Astrocyte of the spinal cord (primary cell): ENCODE data around the gene GARIN5B.
"Not testable (repeated sequence)": the region's sequence is repeated elsewhere in the genome, so short reads cannot be mapped to it uniquely, and the experiment has no call there.

Experiments used
- DNase-seq: peaks from one replicate; pipeline ENCODE4 v3.0.0; 2011; ENCODE audit warnings: low read depth, low spot score
- H3K4me3 ChIP-seq: 2 replicates; pipeline ENCODE4 v1.5.1; 2011; ENCODE audit warnings: low read depth, mild to moderate bottlenecking, low read length, moderate library complexity
- in situ Hi-C: cut with HindIII; loops from 2 replicates; pipeline ENCODE4 v1.10.0; 2017; ENCODE audit warnings: low sequenced_read_pairs
- TF ChIP-seq, protein P1 (sequence below): IDR thresholded peaks from 2 replicates; pipeline ENCODE4 v1.5.1; 2012; ENCODE audit warnings: low read depth, mild to moderate bottlenecking, low read length, inconsistent platforms

GARIN5B gene

DNA sequence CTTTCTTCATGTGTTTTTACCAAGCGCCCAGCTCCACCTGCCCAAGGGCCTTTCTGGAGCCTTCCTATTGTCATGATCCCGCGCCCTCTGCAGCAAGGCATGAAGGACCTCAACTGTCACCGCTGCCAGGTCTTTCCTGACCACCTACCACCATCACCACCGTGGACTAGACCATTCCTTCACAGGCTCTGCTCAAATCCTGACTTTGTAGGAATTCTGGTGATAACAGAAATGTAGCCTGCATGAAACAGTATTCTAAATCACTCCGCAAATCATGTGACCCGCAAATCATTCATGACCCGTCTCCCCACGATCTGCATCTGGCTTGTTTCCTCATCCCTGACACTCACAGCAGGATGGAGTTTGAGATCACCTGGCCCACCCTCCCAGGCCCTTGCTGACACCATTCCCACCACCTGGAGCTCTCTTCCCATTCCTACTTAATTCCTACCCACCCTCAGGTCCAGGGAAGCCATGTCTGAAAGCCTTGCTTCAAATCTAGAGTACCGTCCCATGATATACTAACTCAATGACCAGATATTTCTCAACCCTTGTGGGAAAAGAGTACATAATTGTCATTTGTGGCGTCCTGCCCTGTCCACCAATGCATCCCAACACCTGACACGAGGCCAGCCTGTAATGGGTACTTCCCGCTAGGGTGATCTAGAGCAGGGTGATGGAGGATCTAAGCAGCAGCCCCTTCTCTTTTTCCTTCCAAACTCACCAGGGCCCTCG, 43.2 kb upstream of the GARIN5B start:
- H3K4me3 ChIP-seq: peak overlapping the region; percentile 80
- no peak for DNase-seq
- in situ Hi-C loops: no loop called here
- TF ChIP-seq, protein P1, sequence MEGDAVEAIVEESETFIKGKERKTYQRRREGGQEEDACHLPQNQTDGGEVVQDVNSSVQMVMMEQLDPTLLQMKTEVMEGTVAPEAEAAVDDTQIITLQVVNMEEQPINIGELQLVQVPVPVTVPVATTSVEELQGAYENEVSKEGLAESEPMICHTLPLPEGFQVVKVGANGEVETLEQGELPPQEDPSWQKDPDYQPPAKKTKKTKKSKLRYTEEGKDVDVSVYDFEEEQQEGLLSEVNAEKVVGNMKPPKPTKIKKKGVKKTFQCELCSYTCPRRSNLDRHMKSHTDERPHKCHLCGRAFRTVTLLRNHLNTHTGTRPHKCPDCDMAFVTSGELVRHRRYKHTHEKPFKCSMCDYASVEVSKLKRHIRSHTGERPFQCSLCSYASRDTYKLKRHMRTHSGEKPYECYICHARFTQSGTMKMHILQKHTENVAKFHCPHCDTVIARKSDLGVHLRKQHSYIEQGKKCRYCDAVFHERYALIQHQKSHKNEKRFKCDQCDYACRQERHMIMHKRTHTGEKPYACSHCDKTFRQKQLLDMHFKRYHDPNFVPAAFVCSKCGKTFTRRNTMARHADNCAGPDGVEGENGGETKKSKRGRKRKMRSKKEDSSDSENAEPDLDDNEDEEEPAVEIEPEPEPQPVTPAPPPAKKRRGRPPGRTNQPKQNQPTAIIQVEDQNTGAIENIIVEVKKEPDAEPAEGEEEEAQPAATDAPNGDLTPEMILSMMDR: no peak

DNA sequence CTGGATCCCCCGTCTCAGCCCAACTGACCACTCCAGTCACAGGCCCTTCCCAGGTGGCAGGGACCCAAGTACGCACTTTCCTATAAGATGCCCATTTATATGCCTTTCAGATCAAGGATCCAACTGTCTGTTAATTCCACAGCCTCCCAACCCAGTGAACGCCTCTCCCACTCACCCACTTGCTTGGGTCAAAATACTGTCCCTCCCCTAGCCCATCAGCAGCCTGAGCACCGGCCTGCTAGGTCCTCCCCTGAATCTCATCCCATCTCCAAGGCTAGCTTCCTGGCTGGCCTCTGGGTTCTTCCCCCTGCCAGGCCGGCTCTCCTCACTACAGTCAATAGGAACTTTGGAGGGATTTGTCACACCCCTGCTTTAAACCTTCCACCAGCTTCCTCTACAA, 42.6 kb upstream of the GARIN5B start:
- peak overlapping the region; percentile 80 for H3K4me3 ChIP-seq
- no peak for DNase-seq
- TF ChIP-seq, protein P1: no peak
- in situ Hi-C loops: no loop called here

- in situ Hi-C loops: no loop called here
- TF ChIP-seq, protein P1: no peak
- H3K4me3 ChIP-seq: no peak overlapping the region
- DNase-seq: no peak
These were observed 39.4 kb upstream of the GARIN5B start for GRCh38 chr19:55402509-55402908.

- in situ Hi-C loops, DNase-seq, H3K4me3 ChIP-seq: not testable (repeated sequence)
These were observed 38.3 kb upstream of the GARIN5B start for GRCh38 chr19:55401390-55401789.

DNA sequence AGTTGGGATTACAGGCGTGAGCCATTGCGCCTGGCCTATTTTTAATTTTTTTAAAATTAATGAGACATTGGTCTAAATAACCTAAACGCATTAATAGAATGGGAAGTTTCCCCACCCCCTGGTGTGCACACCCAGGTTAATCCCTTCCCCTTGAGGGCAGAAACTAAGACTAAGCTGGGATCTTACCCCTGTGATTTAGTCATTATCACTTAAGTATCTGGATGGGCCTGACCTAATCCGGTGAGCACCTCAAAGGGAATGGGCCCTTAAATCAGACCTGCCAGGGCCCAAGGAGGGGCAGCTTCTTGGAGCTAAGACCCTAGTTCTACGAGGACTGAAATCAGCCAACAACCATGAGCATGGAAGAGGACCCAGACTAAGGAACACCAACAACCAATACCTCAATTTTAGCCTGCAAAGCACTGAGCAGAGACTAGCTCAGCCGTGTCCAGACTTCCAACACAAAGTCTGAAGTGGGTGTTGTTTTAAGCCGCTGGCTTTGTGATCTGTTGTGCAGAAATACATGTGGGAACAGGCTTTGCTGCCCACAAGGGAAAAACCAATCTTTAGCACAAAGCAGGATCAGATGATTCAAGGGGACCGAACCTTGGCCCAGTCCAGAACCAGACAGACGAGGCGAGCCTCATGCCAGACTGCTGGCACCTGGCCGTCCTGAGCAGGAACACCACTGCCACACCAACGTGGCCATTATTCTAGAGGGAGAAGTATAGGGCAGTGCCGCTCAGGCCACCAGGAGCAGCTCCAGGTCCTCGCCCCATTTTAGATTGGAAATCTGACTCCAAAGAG, 37.4 kb upstream of the GARIN5B start:
- DNase-seq: no peak
- H3K4me3 ChIP-seq: no peak overlapping the region
- in situ Hi-C loops: no loop called here
- TF ChIP-seq, protein P1: no peak

DNA sequence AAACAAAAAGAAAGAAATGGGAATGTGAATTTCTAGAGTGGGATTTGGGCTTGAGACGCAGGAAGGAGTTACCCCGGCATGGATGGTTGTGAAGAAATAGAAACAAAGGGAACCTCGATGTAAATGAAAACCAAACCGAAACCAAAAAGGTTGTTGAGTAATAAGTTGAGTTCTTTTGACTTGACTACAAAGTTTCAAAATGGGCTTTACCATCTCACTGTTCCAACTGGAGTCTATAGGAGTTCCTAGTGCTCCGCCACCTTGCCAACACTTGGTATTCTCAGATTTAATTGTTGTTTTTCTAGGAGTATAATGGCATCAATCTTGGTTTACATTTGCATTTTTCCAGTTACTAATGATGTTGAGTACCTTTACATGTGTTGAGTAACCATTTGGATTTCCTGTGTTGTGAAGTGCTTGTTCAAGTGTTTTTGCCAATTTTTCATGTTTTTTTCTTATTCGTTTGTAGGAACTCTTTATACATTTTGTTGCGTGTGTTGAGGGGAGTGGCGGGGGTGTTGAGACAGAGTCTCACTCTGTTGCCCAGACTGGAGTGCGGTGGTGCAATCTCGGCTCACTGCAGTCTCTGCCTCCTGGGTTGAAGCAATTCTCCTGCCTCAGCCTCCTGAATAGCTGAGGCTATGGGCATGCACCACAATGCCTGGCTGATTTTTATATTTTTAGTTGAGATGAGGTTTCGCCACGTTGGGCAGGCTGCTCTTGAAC, 35.3 kb upstream of the GARIN5B start:
- no peak for DNase-seq
- no peak overlapping the region for H3K4me3 ChIP-seq
- in situ Hi-C loops: loop anchor here (10.0 kb wide), 1 partner anchor 224 kb away; no protein-coding TSS in a partner anchor
- TF ChIP-seq, protein P1: no peak
